DMS53 (cell line): ENCODE measurements around the gene C2CD2.
"Not testable (repeated sequence)": the region's sequence is repeated elsewhere in the genome, so short reads cannot be mapped to it uniquely, and the experiment has no call there.

ENCODE experiments used
- DNase-seq: peaks from one replicate; lab custom pipeline; 2025; lab: John Stamatoyannopoulos, UW

C2CD2 gene

GRCh38 chr21:41958886-41959563 lies 5.2 kb upstream of the C2CD2 start:
- no peak for DNase-seq

- DNase-seq: peak; percentile 47
Measured at GRCh38 chr21:41957991-41958766, 4.4 kb upstream of the C2CD2 start.

GRCh38 chr21:41956926-41957729 lies 3.3 kb upstream of the C2CD2 start:
- peak; percentile 22 for DNase-seq

DNA sequence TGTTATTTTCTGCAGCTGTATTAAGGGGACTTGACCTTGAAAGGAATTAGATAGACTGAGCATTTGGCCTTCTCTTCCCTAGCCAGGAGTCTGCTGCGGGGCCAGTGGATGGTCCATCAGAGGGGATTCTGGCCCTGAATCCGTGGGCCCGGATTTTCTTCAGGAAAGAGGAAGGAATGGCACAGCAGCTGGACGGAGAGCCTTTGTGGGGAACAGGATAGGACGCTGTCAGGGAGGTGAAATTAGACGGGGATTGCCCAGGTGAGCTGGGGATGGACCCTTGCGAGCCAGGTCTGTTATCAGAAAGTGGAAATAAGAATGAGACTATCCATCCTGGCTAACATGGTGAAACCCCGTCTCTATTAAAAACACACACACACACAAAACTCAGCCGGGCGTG lies 1.7 kb upstream of the C2CD2 start:
- peak; percentile 16 for DNase-seq

DNA sequence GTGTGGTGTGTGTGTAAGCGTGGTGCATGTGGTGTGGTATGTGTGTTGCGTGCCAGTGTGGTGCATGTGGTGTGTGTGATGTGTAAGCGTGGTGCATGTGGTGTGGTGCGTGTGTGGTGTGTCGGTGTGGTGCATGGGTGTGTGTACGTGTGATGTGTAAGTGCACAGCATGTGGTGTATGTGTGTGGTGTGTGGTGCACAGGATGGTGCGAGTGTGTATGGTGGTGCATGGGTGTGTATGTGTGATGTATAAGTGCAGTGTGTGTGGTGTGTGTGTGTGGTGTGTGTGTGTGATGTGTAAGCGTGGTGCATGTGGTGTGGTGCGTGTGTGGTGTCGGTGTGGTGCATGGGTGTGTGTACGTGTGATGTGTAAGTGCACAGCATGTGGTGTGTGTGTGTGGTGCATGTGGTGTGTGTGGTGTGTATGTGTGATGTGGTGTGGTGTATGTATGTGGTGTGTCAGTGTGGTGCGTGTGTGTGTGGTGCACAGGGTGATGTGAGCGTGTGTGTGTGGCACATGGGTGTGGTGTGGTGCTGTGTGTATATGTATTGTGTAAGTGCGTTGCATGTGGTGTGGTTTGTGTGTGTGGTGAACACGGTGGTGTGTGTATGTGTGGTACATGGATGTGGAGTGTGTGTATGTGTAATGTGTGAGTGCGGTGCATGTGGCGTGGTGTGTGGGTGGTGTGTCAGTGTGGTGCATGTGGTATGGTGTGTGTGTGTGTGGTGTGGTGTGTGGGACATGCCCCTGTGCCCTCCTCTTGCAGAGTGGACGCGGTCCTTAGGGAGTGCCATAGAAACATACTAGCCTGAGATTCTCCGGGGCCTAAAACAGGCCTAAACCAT lies 1.1 kb upstream of the C2CD2 start:
- no peak for DNase-seq

- peak; percentile 66 for DNase-seq
Measured at GRCh38 chr21:41953249-41953830, 478 bp downstream of the C2CD2 start.

GRCh38 chr21:41952568-41953248 lies 1.1 kb downstream of the C2CD2 start:
- peak; percentile 56 for DNase-seq

- DNase-seq: no peak
Measured at GRCh38 chr21:41951876-41952567, 1.8 kb downstream of the C2CD2 start.

DNA sequence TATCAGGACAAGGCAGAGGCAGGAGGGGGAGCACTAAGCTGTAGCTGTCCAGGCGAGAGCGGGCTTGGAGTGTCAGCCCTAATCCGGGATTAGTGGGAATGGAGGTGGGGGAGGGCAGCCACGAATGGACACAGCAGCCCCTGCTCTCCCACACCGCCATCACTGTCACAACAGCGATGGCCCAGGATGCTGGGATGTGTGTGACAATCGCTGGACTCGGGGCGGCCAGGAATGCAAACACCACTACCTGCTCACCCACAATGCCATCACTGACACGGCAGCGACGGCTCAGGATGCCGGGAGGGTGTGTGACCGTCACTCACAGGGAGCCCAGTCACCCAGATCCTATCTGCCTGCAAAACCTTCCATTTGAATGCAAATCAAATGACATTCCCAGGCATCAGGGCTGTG lies 2.9 kb downstream of the C2CD2 start:
- no peak for DNase-seq

DNA sequence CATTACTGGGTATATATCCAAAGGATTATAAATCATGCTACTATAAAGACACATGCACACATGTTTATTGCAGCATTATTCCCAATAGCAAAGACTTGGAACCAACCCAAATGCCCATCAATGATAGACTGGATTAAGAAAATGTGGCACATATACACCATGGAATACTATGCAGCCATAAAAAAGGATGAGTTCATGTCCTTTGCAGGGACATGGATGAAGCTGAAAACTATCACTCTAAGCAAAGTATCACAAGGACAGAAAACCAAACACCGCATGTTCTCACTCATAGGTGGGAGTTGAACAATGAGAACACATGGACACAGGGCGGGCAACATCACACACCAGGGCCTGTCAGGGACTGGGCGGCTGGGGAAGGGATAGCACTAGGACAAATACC lies 4.2 kb downstream of the C2CD2 start:
- DNase-seq: not testable (repeated sequence)

DNA sequence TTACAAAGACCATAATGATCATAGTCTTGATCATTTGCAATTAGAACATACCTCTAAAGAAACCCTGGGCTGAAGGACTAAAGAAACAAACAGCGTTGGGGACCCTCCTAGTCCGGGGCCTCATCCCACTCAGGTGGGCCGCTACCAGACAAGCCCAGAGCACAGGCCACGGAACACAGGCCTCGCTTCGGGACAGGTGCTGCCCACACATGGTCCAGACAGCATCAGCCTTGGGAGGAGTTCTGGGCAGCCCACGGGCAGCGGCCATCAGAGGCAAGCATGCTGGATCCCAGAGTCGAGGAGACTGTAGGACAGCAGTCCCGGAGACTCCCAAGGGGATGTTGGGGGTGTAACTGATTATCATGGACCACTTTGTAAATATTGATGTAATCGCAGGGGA lies 4.9 kb downstream of the C2CD2 start:
- DNase-seq: no peak

DNA sequence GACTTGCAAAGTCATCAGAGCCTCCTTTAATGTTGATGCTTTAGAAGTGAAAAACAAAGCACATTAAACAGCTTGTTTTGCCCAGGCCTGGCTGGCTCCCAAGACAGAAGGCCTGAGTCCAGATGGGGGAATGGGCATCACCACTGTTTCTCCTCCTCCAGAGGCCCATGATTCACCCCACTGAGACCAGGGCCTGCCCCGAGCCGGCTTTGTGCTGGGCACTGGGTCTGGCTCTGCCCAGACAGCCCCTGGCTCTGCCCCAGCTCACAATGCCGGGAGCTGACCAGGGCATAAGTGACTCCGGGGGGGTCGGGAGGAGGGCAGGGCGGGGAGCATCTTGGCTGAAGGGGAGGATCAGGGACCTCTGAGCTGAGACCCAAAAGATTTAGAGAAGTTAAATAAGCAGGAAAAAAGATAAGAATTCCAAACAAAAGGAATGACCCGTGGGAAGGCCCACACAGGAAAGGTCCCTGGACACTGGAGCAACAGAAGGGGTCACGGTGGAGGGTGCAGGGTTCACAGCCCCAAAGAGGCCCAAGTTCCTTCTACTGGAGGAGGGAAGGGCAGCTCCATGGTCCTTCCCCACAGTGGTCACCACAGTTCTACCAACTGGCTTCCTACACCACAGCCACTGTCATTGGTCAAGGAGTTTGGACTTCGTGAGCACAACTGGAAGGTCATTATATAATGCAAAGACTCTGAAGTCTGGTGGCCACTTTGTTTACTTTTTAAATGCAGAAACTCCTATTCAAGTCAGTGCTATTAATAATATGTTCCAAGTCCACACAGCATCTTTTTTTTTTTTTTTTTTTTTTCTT lies 5.5 kb downstream of the C2CD2 start:
- no peak for DNase-seq

- no peak for DNase-seq
Measured at GRCh38 chr21:41945982-41946381, 7.8 kb downstream of the C2CD2 start.

DNA sequence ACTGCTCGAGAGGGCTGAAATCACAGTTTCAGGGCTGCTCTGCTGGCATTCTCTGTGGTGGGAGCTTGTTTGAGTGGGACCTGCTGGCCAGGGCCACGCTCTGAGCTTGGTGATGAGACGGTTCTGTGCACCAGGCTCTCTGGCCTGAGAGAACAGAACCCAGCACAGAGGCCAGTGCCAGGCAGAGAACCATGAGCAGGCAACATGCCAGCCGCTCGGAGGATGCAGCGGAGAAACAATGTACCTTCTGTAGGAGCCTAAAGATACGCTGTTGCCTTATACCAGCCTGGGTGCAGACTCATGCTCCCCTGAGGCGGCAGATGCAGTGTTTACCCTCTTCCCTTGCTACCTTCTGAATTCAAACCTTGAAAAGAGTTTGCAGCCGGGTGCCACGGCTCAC lies 10.0 kb downstream of the C2CD2 start:
- DNase-seq: no peak

DNA sequence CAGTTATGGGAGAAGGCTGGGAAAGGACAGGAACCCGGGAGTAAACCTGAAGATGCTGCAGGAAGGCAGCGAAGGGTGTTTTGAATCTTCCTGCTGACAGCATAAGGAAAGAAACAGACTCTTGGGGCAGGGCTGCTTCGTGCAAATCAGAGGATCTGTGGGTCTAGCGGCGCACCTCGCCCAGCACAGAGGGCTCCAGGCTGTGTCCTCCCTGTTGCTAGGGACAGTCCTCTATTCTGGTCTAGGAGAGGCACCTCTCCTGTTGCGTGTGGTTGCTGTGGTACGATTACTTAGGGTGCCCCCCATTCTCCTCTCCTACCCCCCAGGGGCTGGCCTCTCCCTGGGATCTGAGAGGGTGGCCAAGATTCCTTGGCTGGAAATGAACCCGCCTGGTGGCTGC lies 11.4 kb downstream of the C2CD2 start:
- DNase-seq: no peak

- no peak for DNase-seq
Measured at GRCh38 chr21:41941941-41942340, 11.9 kb downstream of the C2CD2 start.

DNA sequence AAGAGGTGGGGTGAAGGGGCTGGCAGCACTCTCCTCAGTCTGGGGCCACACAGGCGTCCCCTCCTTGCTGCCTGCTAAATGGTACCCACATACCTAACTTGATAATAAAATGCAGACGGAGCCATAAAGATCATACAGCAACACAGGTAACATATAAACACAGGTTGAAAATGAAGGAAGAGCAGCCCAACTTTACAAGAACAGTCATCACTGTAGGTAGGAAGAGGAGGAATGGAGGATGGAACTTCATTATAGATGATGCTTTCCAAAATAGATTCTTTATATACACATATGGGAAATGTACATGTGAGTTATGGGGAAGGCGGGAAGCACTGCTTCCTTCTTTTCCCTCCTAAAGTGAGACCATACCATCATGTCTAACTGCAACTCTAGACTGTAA lies 13.4 kb downstream of the C2CD2 start:
- no peak for DNase-seq

- DNase-seq: no peak
Measured at GRCh38 chr21:41939391-41939790, 14.4 kb downstream of the C2CD2 start.

DNA sequence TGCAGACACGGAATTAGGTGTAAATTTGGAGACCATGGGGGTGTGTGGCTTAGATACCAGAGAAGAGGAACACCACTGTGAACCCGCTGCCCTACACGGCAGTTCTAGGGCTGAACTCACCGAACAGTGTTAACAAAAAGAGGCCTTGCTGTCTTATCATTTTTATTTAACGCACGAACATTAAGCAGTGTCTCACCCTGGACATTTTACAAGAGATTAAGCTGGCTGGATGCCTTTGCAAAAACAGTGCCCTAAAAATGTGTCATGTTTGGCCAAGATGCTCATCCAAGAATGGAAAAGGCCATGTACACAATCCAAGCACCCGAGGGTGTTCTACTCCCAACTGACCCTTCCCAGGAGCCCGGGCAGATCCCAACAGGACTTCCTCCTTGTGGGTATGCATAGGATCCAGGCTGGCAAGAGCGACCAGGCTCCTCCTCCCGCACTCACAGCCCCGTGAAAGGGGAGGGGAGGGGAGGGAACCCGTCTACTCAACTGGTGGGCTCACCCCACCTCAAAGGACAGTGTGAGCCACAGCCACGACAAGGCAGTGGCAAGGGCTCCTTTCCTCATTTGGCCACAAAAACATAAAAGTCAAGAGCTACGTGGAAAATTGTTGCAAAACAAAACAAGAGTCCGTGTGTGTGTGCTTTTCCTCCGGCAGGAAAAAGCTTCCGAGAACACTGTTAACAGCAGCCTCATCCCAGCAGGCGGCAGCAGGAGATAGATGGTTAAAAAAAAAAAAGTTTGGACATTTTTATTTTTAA lies 20.3 kb downstream of the C2CD2 start:
- DNase-seq: no peak
